ENCODE data around the gene ADCY7. TPM values are rescaled to one million over a fixed set of nuclear protein-coding genes. Genes with fewer than 3 reads are reported as not detected.

The ADCY7 gene
- total and polyA plus RNA-seq, 2 donors = 23.1 to 30.9 TPM

DNA sequence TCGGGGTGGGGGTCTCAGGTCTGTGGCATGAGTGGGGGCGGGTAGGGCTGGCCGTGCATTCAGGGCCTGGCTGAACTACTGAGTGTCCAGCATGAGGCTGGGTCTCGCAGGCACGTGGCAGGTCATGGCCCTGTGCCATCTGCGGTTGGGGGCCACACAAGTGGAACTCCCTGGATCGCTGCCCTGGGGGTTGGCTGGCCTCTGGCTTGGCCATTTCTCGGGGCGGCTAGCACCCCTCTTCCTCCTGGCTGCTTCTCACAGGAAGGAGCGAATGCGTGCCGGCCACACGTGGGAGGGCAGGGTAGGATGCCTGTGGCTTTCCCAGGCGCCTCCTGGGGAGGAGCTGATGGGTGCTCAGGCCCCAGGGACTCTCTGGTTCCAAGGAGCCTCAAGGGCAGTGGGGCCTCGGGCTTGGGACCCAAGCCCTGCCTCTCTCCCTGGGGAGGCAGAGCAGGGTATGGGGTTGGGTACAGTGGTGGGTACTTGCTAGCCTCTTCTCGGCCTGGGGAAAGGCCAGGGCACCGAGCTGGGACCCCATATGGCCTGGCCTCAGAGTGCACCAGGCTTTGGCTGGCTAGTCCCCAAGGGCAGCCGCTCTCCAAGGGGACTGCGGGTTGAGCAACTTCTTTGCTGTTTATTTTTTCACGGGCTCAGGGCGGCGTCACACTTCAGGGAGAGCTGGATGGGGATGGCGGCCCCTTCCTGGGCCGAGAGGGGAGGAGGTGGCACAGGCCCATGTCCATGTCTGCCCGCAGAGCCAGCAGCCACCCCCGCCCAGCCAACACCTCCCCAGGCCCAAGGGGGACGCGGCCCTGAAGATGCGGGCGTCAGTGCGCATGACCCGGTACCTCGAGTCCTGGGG is 37.5 kb downstream of the ADCY7 start:
- 96% methylated on average over 33 of the region's 33 CpGs for WGBS
- no peak overlapping the region for H3K27ac ChIP-seq (ENCODE audit: low read depth in 1 of 2, low read length in 1 of 2)
- no peak overlapping the region for H3K4me3 ChIP-seq (ENCODE audit: low read length in 2 of 2)
- H3K9me3 ChIP-seq (ENCODE audit: control insufficient read depth in 2 of 2, insufficient read depth in 1 of 2, low read length in 1 of 2) = no peaks in the 10 kb centered on the region
- no peaks in the 10 kb centered on the region for H3K4me1 ChIP-seq (ENCODE audit: control insufficient read depth in 2 of 2, insufficient read depth in 2 of 2, low read length in 2 of 2)
- H3K27me3 ChIP-seq (ENCODE audit: control insufficient read depth in 2 of 2, insufficient read depth in 1 of 2, low read length in 1 of 2) = no peaks in the 10 kb centered on the region
- no peak for DNase-seq (ENCODE audit: low read depth in 6 of 9, low spot score in 9 of 9)
- peaks cover 41 to 56% of the 10 kb centered on the region in 2 donors for H3K36me3 ChIP-seq (ENCODE audit: control insufficient read depth in 2 of 2, insufficient read depth in 2 of 2, low read length in 1 of 2)

DNA sequence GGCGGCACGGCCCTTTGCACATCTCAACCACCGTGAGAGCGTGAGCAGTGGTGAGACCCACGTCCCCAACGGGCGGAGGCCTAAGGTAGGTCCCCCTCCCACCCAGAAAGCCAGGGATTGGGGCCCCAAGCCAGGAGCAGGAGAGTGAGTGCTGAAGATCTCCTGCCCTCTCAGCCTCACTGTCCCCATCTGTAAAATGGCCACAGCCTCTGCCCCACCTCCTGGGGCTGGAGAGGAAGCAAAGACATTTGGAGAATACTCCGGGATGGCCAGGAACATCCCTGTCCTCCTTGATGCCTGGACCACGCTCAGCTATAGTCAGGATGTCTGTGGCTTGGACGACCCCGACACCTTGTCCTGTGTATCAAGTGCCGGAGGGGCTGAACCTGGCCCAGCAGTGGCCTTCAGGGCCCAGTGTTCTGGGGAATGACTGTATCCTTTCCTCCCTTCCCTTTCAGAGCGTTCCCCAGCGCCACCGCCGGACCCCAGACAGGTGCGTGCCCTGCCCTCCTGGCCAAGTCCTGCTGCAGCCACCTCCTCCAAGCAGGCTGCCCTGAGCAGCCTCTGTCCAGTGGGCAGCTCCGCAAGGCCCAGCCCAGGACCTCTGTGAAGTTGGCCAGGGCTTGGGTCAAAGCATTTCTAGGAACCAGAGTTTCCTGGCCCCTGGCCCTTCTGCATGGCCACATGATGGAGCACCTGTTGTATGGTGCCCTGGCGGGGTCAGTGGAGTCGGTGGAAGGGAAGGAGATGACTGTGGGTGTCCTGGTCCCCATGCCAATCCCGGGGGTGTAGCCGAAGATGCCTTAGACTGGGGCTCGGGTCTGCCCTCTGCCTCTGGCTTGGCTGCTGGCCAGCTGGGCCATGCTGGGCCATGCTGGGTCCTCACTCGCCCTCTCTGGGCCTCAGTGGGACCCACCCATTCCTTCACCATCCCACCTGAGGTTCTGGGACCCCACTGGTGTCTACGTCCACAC is 38.4 kb downstream of the ADCY7 start:
- Histone ChIP-seq H3K4me1 (ENCODE audit: control insufficient read depth in 2 of 2, insufficient read depth in 2 of 2, low read length in 2 of 2) (no peaks in the 10 kb centered on the region), H3K9me3 (ENCODE audit: control insufficient read depth in 2 of 2, insufficient read depth in 1 of 2, low read length in 1 of 2) (no peaks in the 10 kb centered on the region), H3K4me3 (ENCODE audit: low read length in 2 of 2) (no peak overlapping the region), H3K27ac (ENCODE audit: low read depth in 1 of 2, low read length in 1 of 2) (no peak overlapping the region), H3K36me3 (ENCODE audit: control insufficient read depth in 2 of 2, insufficient read depth in 2 of 2, low read length in 1 of 2) (peaks cover 32 to 54% of the 10 kb centered on the region in 2 donors), H3K27me3 (ENCODE audit: control insufficient read depth in 2 of 2, insufficient read depth in 1 of 2, low read length in 1 of 2) (no peaks in the 10 kb centered on the region)
- WGBS = 97% methylated on average over 25 of the region's 25 CpGs
- DNase-seq (ENCODE audit: low read depth in 6 of 9, low spot score in 9 of 9) = no peak

DNA sequence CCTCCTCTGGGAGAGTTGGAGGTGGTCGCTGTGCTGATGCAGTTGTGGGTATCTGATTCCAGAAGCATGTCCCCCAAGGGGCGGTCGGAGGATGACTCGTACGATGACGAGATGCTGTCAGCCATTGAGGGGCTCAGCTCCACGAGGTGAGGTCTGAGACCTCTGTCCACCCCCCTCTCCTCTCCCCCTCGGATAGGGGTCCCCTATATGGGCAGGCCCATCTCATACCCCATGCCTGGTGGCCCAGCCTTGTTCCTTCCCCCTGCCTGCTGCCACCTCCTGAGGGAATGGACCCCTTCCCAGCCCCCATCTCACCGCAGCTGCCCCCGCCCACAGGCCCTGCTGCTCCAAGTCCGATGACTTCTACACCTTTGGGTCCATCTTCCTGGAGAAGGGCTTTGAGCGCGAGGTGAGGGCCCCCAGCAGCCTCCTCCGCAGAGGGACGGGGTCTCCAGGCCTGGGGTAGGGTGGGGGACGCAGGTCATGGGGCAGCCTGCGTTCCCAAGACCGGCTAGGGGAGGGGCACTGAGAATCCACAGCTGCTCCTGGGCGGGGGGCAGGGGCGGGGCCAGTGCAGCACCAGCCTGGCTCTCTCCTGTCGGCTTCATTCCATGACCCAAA is 39.2 kb downstream of the ADCY7 start:
- Histone ChIP-seq H3K4me3 (ENCODE audit: low read length in 2 of 2) (no peak overlapping the region), H3K9me3 (ENCODE audit: control insufficient read depth in 2 of 2, insufficient read depth in 1 of 2, low read length in 1 of 2) (no peaks in the 10 kb centered on the region), H3K27ac (ENCODE audit: low read depth in 1 of 2, low read length in 1 of 2) (no peak overlapping the region), H3K4me1 (ENCODE audit: control insufficient read depth in 2 of 2, insufficient read depth in 2 of 2, low read length in 2 of 2) (no peaks in the 10 kb centered on the region), H3K27me3 (ENCODE audit: control insufficient read depth in 2 of 2, insufficient read depth in 1 of 2, low read length in 1 of 2) (no peaks in the 10 kb centered on the region), H3K36me3 (ENCODE audit: control insufficient read depth in 2 of 2, insufficient read depth in 2 of 2, low read length in 1 of 2) (peaks cover 30 to 53% of the 10 kb centered on the region in 2 donors)
- 97% methylated on average over 21 of the region's 21 CpGs for WGBS
- DNase-seq (ENCODE audit: low read depth in 6 of 9, low spot score in 9 of 9) = no peak

DNA sequence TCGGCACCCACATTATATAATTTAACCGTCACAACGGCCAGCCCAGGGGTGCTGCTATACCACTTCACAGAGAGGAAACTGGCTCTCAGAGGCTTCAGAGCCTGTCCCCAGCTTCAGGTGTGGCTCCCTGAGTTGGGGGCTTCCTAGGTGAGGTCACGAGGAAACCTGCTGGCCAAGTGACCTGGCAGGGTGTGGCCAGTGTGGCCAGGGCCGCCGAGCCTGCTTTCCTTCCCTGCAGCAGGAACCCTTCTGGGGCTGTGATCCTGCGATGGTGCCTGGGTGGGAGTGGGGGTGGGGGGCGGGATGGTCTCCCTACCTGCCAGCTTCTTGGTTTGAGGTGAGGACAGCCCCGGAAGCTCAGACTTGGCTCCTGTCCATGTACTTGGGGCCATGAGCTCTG is 39.9 kb downstream of the ADCY7 start:
- no peak overlapping the region for H3K27ac ChIP-seq (ENCODE audit: low read depth in 1 of 2, low read length in 1 of 2)
- H3K27me3 ChIP-seq (ENCODE audit: control insufficient read depth in 2 of 2, insufficient read depth in 1 of 2, low read length in 1 of 2) = no peaks in the 10 kb centered on the region
- H3K9me3 ChIP-seq (ENCODE audit: control insufficient read depth in 2 of 2, insufficient read depth in 1 of 2, low read length in 1 of 2) = no peaks in the 10 kb centered on the region
- no peak overlapping the region for H3K4me3 ChIP-seq (ENCODE audit: low read length in 2 of 2)
- WGBS = 98% methylated on average over 9 of the region's 9 CpGs
- no peak for DNase-seq (ENCODE audit: low read depth in 6 of 9, low spot score in 9 of 9)
- H3K36me3 ChIP-seq (ENCODE audit: control insufficient read depth in 2 of 2, insufficient read depth in 2 of 2, low read length in 1 of 2) = peaks cover 24 to 46% of the 10 kb centered on the region in 2 donors
- H3K4me1 ChIP-seq (ENCODE audit: control insufficient read depth in 2 of 2, insufficient read depth in 2 of 2, low read length in 2 of 2) = no peaks in the 10 kb centered on the region

DNA sequence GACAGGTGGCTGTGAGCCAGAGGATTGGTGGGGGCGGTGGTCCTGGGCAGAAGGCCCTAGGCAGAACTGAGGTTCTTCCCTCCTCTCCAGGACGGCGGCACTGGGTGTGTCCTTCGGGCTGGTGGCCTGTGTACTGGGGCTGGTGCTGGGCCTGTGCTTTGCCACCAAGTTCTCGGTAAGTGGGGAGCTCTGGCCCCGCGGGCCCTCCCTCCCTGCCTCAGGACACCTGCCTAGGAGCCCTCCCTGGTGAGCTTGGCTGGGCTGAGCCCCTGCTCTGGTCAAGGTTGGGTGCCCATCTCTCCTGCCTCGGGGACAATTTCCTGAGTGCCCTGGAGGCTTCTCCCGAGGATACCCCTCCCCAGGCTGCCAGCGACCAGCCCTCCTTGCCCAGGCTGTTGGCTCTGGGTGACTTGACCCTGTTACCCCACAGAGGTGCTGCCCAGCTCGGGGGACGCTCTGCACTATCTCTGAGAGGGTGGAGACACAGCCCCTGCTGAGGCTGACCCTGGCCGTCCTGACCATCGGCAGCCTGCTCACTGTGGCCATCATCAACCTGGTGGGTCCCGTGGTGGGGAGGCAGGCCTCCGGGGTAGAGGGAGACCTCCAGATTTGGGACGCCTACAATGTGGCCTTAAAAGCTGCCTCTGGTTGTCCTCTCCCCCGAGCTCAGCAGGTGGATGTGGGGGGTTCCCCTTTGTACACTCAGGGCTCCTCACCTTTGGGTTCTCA is 42.0 kb downstream of the ADCY7 start:
- Histone ChIP-seq H3K36me3 (ENCODE audit: control insufficient read depth in 2 of 2, insufficient read depth in 2 of 2, low read length in 1 of 2) (peaks cover 33 to 56% of the 10 kb centered on the region in 2 donors), H3K4me1 (ENCODE audit: control insufficient read depth in 2 of 2, insufficient read depth in 2 of 2, low read length in 2 of 2) (no peaks in the 10 kb centered on the region), H3K27ac (ENCODE audit: low read depth in 1 of 2, low read length in 1 of 2) (no peak overlapping the region), H3K4me3 (ENCODE audit: low read length in 2 of 2) (no peak overlapping the region), H3K27me3 (ENCODE audit: control insufficient read depth in 2 of 2, insufficient read depth in 1 of 2, low read length in 1 of 2) (no peaks in the 10 kb centered on the region), H3K9me3 (ENCODE audit: control insufficient read depth in 2 of 2, insufficient read depth in 1 of 2, low read length in 1 of 2) (no peaks in the 10 kb centered on the region)
- no peak for DNase-seq (ENCODE audit: low read depth in 6 of 9, low spot score in 9 of 9)
- WGBS = 98% methylated on average over 18 of the region's 18 CpGs

DNA sequence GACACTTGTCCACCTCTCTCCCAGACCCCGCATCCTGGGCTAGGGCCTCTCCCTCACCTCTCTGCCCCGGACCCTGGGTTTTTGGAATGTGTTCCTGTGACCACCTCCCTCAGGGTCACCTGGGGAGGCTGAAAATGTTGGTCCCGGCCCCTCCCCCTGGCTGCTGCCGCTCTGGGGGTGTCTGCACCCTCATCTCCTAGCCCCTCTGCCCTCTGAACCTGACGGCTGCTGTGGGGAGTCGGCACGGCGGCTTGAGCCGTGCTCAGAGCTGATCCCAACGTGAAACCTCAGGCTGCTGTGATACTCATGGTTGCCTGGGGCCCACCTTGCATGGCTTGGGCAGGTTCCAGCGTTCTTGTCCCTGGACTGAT is 42.8 kb downstream of the ADCY7 start:
- DNase-seq (ENCODE audit: low read depth in 6 of 9, low spot score in 9 of 9) = no peak
- Histone ChIP-seq H3K9me3 (ENCODE audit: control insufficient read depth in 2 of 2, insufficient read depth in 1 of 2, low read length in 1 of 2) (no peaks in the 10 kb centered on the region), H3K36me3 (ENCODE audit: control insufficient read depth in 2 of 2, insufficient read depth in 2 of 2, low read length in 1 of 2) (peaks cover 40 to 63% of the 10 kb centered on the region in 2 donors), H3K27ac (ENCODE audit: low read depth in 1 of 2, low read length in 1 of 2) (no peak overlapping the region), H3K27me3 (ENCODE audit: control insufficient read depth in 2 of 2, insufficient read depth in 1 of 2, low read length in 1 of 2) (no peaks in the 10 kb centered on the region), H3K4me1 (ENCODE audit: control insufficient read depth in 2 of 2, insufficient read depth in 2 of 2, low read length in 2 of 2) (no peaks in the 10 kb centered on the region), H3K4me3 (ENCODE audit: low read length in 2 of 2) (no peak overlapping the region)
- 96% methylated on average over 11 of the region's 11 CpGs for WGBS

DNA sequence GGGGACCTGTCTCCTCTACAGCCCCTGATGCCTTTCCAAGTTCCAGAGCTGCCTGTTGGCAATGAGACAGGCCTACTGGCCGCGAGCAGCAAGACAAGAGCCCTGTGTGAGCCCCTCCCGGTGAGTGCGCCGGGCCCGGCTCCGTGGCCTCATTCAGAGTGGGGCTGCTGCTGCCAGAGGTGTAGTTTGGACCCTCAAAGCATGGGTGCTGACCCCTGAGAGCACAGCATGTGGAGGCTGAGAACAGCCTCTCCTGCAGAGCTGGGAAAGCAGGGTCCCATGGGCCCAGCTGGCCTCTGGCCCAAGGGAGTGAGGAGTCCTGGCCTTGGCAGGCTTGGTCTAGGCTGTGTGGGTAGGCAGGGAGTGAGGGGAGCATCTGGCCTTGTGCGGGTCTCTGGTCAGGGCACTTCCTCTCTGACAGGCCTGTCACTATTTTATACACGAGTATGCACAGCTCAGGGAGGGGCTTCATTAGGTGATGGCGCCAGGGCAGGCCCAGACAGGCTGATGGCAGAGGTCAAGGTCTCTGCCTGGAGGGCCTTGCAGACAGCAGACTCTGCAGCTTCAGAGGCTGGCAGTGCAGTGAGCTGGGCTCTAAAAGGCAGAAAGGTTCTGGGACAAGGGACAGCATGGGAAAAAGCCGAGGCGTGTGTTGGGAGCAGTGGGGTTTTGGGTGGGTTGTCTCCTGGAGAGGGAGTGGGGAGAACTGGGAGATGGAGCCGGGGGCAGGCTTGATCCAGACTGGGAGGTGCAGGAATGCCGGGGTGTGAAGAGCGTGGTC is 43.4 kb downstream of the ADCY7 start:
- Histone ChIP-seq H3K9me3 (ENCODE audit: control insufficient read depth in 2 of 2, insufficient read depth in 1 of 2, low read length in 1 of 2) (no peaks in the 10 kb centered on the region), H3K4me1 (ENCODE audit: control insufficient read depth in 2 of 2, insufficient read depth in 2 of 2, low read length in 2 of 2) (no peaks in the 10 kb centered on the region), H3K36me3 (ENCODE audit: control insufficient read depth in 2 of 2, insufficient read depth in 2 of 2, low read length in 1 of 2) (peaks cover 46 to 63% of the 10 kb centered on the region in 2 donors), H3K27me3 (ENCODE audit: control insufficient read depth in 2 of 2, insufficient read depth in 1 of 2, low read length in 1 of 2) (no peaks in the 10 kb centered on the region), H3K4me3 (ENCODE audit: low read length in 2 of 2) (no peak overlapping the region), H3K27ac (ENCODE audit: low read depth in 1 of 2, low read length in 1 of 2) (no peak overlapping the region)
- no peak for DNase-seq (ENCODE audit: low read depth in 6 of 9, low spot score in 9 of 9)
- WGBS = 92% methylated on average over 15 of the region's 15 CpGs
